Measurements from ENCODE around the gene ZRANB1. TPM values are rescaled to one million over a fixed set of nuclear protein-coding genes. Genes with fewer than 3 reads are reported as not detected.
"Not testable (repeated sequence)": the region's sequence is repeated elsewhere in the genome, so short reads cannot be mapped to it uniquely, and the experiment has no call there.

The ZRANB1 gene
- 15.3 and 20.8 TPM in 2 replicates for total RNA-seq

- no peak for DNase-seq (ENCODE audit: low read depth in 2 of 2)
Measured at GRCh38 chr10:124941823-124942222, at the start of gene ZRANB1. ZRANB1 (plus strand) TSS chr10:124942123; CDS start chr10:124942494, 371 bp downstream.

GRCh38 chr10:124892905-124893304 is 49.0 kb upstream of the ZRANB1 start:
- DNase-seq (ENCODE audit: low read depth in 2 of 2), result no peak

- no peak for DNase-seq (ENCODE audit: low read depth in 2 of 2)
Measured at GRCh38 chr10:124894569-124895215, 47.2 kb upstream of the ZRANB1 start.

GRCh38 chr10:124896751-124897150 is 45.2 kb upstream of the ZRANB1 start:
- no peak for DNase-seq (ENCODE audit: low read depth in 2 of 2)

GRCh38 chr10:124898471-124898870 is 43.5 kb upstream of the ZRANB1 start:
- DNase-seq (ENCODE audit: low read depth in 2 of 2), result no peak

GRCh38 chr10:124899151-124899550 is 42.8 kb upstream of the ZRANB1 start:
- no peak for DNase-seq (ENCODE audit: low read depth in 2 of 2)

GRCh38 chr10:124902462-124902861 is 39.5 kb upstream of the ZRANB1 start:
- no peak for DNase-seq (ENCODE audit: low read depth in 2 of 2)

- DNase-seq (ENCODE audit: low read depth in 2 of 2), result no peak
Measured at GRCh38 chr10:124903111-124903510, 38.8 kb upstream of the ZRANB1 start.

GRCh38 chr10:124904796-124905195 is 37.1 kb upstream of the ZRANB1 start:
- DNase-seq (ENCODE audit: low read depth in 2 of 2), result no peak

- DNase-seq (ENCODE audit: low read depth in 2 of 2), result no peak
Measured at GRCh38 chr10:124906551-124907001, 35.3 kb upstream of the ZRANB1 start.

GRCh38 chr10:124909563-124909962 is 32.4 kb upstream of the ZRANB1 start:
- no peak for DNase-seq (ENCODE audit: low read depth in 2 of 2)

GRCh38 chr10:124911124-124912067 is 30.5 kb upstream of the ZRANB1 start:
- DNase-seq (ENCODE audit: low read depth in 2 of 2), result peak in 1 of 2 donors; percentile 19

- no peak for DNase-seq (ENCODE audit: low read depth in 2 of 2)
Measured at GRCh38 chr10:124912101-124912886, 29.6 kb upstream of the ZRANB1 start.

GRCh38 chr10:124913167-124913566 is 28.8 kb upstream of the ZRANB1 start:
- no peak for DNase-seq (ENCODE audit: low read depth in 2 of 2)

- DNase-seq (ENCODE audit: low read depth in 2 of 2), result not testable (repeated sequence)
Measured at GRCh38 chr10:124914398-124914797, 27.5 kb upstream of the ZRANB1 start.

GRCh38 chr10:124916098-124916584 is 25.8 kb upstream of the ZRANB1 start:
- peak; percentile 33 to 34 for DNase-seq (ENCODE audit: low read depth in 2 of 2)

GRCh38 chr10:124916585-124917427 is 25.1 kb upstream of the ZRANB1 start:
- peak; percentile 97 to 98 for DNase-seq (ENCODE audit: low read depth in 2 of 2)

GRCh38 chr10:124917428-124918190 is 24.3 kb upstream of the ZRANB1 start:
- peak; percentile 69 to 80 for DNase-seq (ENCODE audit: low read depth in 2 of 2)

- DNase-seq (ENCODE audit: low read depth in 2 of 2), result peak in 1 of 2 donors; percentile 41
Measured at GRCh38 chr10:124918191-124918830, 23.6 kb upstream of the ZRANB1 start.

Data from lung microvascular endothelial cell (primary cell).